Upper lobe of left lung (tissue), 4 donors: ENCODE data around the gene VPS13C.

ENCODE experiments used
- POLR2AphosphoS5 ChIP-seq, 2 donors: sonication (generic); formaldehyde crosslinking; IDR thresholded peaks; one replicate each; pipeline ENCODE4 v1.5.1; 2017; ENCODE audit warnings: antibody characterized with exemption in 2 of 2
- TF ChIP-seq, protein P1 (sequence below), 6 experiments: fragments of 450-650 bp in 4 of 6; fragments of 200-600 bp in 2 of 6; sonication (generic) in 2 of 6; IDR thresholded peaks; one replicate each; pipeline ENCODE4 v1.5.1; 2016 to 2019; ENCODE audit warnings: antibody characterized with exemption in 6 of 6

DNA sequence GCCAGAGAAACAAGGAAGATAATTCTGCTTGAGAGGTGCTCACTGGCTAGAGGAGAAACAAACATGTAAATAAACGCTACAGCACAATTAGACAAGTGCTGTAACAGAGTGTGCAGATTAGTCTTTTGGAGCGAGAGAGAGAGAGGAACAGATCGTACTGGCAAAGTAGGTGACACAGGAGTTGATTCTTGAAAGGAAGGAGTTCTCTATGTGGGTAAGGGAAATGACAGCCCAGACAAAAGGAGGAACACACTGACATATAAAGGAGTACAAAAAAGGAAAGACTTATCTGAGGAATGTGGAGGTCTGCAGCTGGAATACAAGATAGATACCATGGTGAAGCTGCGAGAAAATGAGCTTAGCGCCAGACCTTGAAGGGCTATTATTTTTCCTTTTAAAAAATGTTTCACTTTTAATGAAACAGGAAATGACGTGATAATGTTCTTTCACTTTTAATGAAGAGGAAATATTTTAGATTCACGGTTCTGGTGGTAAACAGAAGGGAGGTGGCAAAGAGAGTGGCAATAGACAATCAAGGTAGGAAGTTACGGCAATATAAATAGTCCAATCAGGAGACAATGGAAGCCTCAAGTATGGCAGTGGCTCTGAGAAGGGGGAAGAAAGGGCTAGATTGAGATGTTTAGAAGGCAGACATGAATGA, 202.9 kb downstream of the VPS13C start:
- no peak for TF ChIP-seq POLR2AphosphoS5 (IDR thresholded peaks at IDR 0.05)
- TF ChIP-seq, protein P1, sequence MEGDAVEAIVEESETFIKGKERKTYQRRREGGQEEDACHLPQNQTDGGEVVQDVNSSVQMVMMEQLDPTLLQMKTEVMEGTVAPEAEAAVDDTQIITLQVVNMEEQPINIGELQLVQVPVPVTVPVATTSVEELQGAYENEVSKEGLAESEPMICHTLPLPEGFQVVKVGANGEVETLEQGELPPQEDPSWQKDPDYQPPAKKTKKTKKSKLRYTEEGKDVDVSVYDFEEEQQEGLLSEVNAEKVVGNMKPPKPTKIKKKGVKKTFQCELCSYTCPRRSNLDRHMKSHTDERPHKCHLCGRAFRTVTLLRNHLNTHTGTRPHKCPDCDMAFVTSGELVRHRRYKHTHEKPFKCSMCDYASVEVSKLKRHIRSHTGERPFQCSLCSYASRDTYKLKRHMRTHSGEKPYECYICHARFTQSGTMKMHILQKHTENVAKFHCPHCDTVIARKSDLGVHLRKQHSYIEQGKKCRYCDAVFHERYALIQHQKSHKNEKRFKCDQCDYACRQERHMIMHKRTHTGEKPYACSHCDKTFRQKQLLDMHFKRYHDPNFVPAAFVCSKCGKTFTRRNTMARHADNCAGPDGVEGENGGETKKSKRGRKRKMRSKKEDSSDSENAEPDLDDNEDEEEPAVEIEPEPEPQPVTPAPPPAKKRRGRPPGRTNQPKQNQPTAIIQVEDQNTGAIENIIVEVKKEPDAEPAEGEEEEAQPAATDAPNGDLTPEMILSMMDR (IDR thresholded peaks at IDR 0.05), result no peak
